Neural cell (in vitro differentiated cells): Measurements from ENCODE around the gene MYO7B. TPM values are rescaled to one million over a fixed set of nuclear protein-coding genes. Genes with fewer than 3 reads are reported as not detected.

Source experiments
- H2AFZ ChIP-seq: fragments of 200-600, 300-800 bp; sonication (generic), shearing (Covaris generic); 2 replicates; pipeline ENCODE4 v1.6.0; 2014; ENCODE audit warnings: low read depth, mild to moderate bottlenecking, antibody characterized with exemption, low read length, moderate library complexity
- H3F3A ChIP-seq: fragments of 200-600 bp; shearing (Covaris generic); 2 replicates; pipeline ENCODE4 v1.6.1; 2016; ENCODE audit warnings: mild to moderate bottlenecking, moderate library complexity, mixed read lengths, antibody characterized with exemption, low read length; ENCODE audit not compliant: insufficient read depth, poor library complexity, severe bottlenecking
- H3K27ac ChIP-seq: fragments of 200-600, 300-800 bp; sonication (generic), shearing (Covaris generic); 2 replicates; pipeline ENCODE4 v1.5.1; 2014; ENCODE audit warnings: mild to moderate bottlenecking, low read length, moderate library complexity
- H3K27me3 ChIP-seq: fragments of 300-800, 200-600 bp; sonication (generic), shearing (Covaris generic); 2 replicates; pipeline ENCODE4 v1.6.0; 2014; ENCODE audit warnings: mild to moderate bottlenecking, low read depth, low read length, moderate library complexity; ENCODE audit not compliant: insufficient read depth
- H3K36me3 ChIP-seq: fragments of 300-800, 200-600 bp; sonication (generic), shearing (Covaris generic); 2 replicates; pipeline ENCODE4 v1.5.1; 2014; ENCODE audit warnings: mild to moderate bottlenecking, antibody characterized with exemption, low read length, moderate library complexity; ENCODE audit not compliant: insufficient read depth
- H3K4me2 ChIP-seq: fragments of 300-800, 200-600 bp; sonication (generic), shearing (Covaris generic); 2 replicates; pipeline ENCODE4 v1.6.0; 2014; ENCODE audit warnings: mild to moderate bottlenecking, low read length
- H3K4me3 ChIP-seq: fragments of 300-800, 200-600 bp; sonication (generic), shearing (Covaris generic); 2 replicates; pipeline ENCODE4 v1.5.1; 2014; ENCODE audit warnings: mild to moderate bottlenecking, low read length, moderate library complexity
- H3K79me2 ChIP-seq: fragments of 200-600 bp; shearing (Covaris generic); replicated peaks from 2 replicates; pipeline ENCODE4 v1.6.0; 2014; ENCODE audit warnings: mild to moderate bottlenecking, low read length, moderate library complexity; ENCODE audit not compliant: insufficient read depth
- H3K9ac ChIP-seq: fragments of 300-800, 200-600 bp; sonication (generic), shearing (Covaris generic); 2 replicates; pipeline ENCODE4 v1.6.1; 2016; ENCODE audit warnings: mild to moderate bottlenecking, low read length, mixed read lengths
- H3K9me2 ChIP-seq: fragments of 200-600 bp; shearing (Covaris generic); 2 replicates; pipeline ENCODE4 v1.6.1; 2016; ENCODE audit warnings: mild to moderate bottlenecking, low read length, mixed read lengths; ENCODE audit not compliant: insufficient read depth
- H3K9me3 ChIP-seq: fragments of 200-600, 300-800 bp; sonication (generic), shearing (Covaris generic); 2 replicates; pipeline ENCODE4 v1.6.1; 2016; ENCODE audit warnings: mild to moderate bottlenecking, mixed run types, low read length, moderate library complexity, mixed read lengths
- H4K20me1 ChIP-seq: fragments of 200-600 bp; shearing (Covaris generic); 2 replicates; pipeline ENCODE4 v1.6.1; 2016; ENCODE audit warnings: mild to moderate bottlenecking, mixed run types; ENCODE audit not compliant: insufficient read depth
- CTCF ChIP-seq: fragments of 450-650 bp; IDR thresholded peaks from 2 replicates; pipeline ENCODE4 v1.5.1; 2014; ENCODE audit warnings: antibody characterized with exemption, mild to moderate bottlenecking, moderate library complexity; ENCODE audit not compliant: poor library complexity, severe bottlenecking
- EP300 ChIP-seq: fragments of 450-650 bp; conservative IDR thresholded peaks from 2 replicates; pipeline ENCODE4 v1.6.1; 2014; ENCODE audit warnings: antibody characterized with exemption, mild to moderate bottlenecking, moderate library complexity; ENCODE audit not compliant: poor library complexity, severe bottlenecking
- EZH2 ChIP-seq: fragments of 200-600, 300-800 bp; shearing (Covaris generic), sonication (generic); IDR thresholded peaks from 2 replicates; pipeline ENCODE4 v1.6.1; 2014; ENCODE audit warnings: antibody characterized with exemption, low read length, borderline replicate concordance, mild to moderate bottlenecking; ENCODE audit not compliant: insufficient read depth, poor library complexity, severe bottlenecking
- MXI1 ChIP-seq: fragments of 450-650 bp; conservative IDR thresholded peaks from 2 replicates; pipeline ENCODE4 v1.6.1; 2014; ENCODE audit warnings: antibody characterized with exemption, mild to moderate bottlenecking; ENCODE audit not compliant: poor library complexity, severe bottlenecking
- POLR2AphosphoS5 ChIP-seq: IDR thresholded peaks from 2 replicates; pipeline ENCODE4 v1.6.1; 2012
- RAD21 ChIP-seq: fragments of 450-650 bp; conservative IDR thresholded peaks from 2 replicates; pipeline ENCODE4 v1.6.1; 2014; ENCODE audit warnings: antibody characterized with exemption, mild to moderate bottlenecking, moderate library complexity
- REST ChIP-seq: IDR thresholded peaks from 2 replicates; pipeline ENCODE4 v1.6.1; 2012; ENCODE audit warnings: borderline replicate concordance
- SMC3 ChIP-seq: fragments of 450-650 bp; conservative IDR thresholded peaks from 2 replicates; pipeline ENCODE4 v1.6.1; 2014; ENCODE audit warnings: antibody characterized with exemption, mild to moderate bottlenecking, moderate library complexity; ENCODE audit not compliant: poor library complexity
- TAF1 ChIP-seq: IDR thresholded peaks from 2 replicates; pipeline ENCODE4 v1.6.1; 2012; ENCODE audit warnings: low read depth
- polyA plus RNA-seq: library from polyadenylated mRNA; depleted of rRNA; stranded (reverse); fragments of >200 nt; gene quantifications from 2 replicates; pipeline ENCODE4 v1.2.3, GENCODE V29; 2014

MYO7B gene
- polyA plus RNA-seq, 1 donor from 2014 or later, result 0.16 TPM

GRCh38 chr2:127683056-127683455 lies 147.6 kb downstream of the MYO7B start:
- Histone ChIP-seq H3K4me3 (no peak overlapping the region), H3K36me3 (no peaks in the 10 kb centered on the region), H3K9me3 (no peaks in the 10 kb centered on the region), H3K9me2 (no peaks in the 10 kb centered on the region), H3F3A (no peaks in the 10 kb centered on the region), H3K27ac (no peak overlapping the region), H3K4me2 (no peak overlapping the region), H2AFZ (no peak overlapping the region), H4K20me1 (no peaks in the 10 kb centered on the region), H3K9ac (no peak overlapping the region), H3K79me2 (no peaks in the 10 kb centered on the region), H3K27me3 (no peaks in the 10 kb centered on the region)
- TF ChIP-seq RAD21 (no peak), TAF1 (no peak), SMC3 (no peak), EP300 (no peak), POLR2AphosphoS5 (no peak), CTCF (no peak), REST (no peak), EZH2 (no peak), MXI1 (no peak)

GRCh38 chr2:127683757-127684156 lies 148.3 kb downstream of the MYO7B start:
- H3K27me3 ChIP-seq, result no peaks in the 10 kb centered on the region
- no peak for TF ChIP-seq EZH2
- no peak for TF ChIP-seq CTCF
- no peak for TF ChIP-seq TAF1
- no peak for TF ChIP-seq RAD21
- no peak for TF ChIP-seq SMC3
- TF ChIP-seq EP300, result no peak
- TF ChIP-seq MXI1, result no peak
- no peak for TF ChIP-seq POLR2AphosphoS5
- TF ChIP-seq REST, result no peak
- no peak overlapping the region for H3K9ac ChIP-seq
- no peaks in the 10 kb centered on the region for H3K9me3 ChIP-seq
- no peaks in the 10 kb centered on the region for H3K9me2 ChIP-seq
- no peak overlapping the region for H3K4me3 ChIP-seq
- no peak overlapping the region for H3K4me2 ChIP-seq
- H3K27ac ChIP-seq, result no peak overlapping the region
- no peaks in the 10 kb centered on the region for H3K79me2 ChIP-seq
- no peaks in the 10 kb centered on the region for H4K20me1 ChIP-seq
- H3F3A ChIP-seq, result no peaks in the 10 kb centered on the region
- H2AFZ ChIP-seq, result no peak overlapping the region
- H3K36me3 ChIP-seq, result no peaks in the 10 kb centered on the region
